Head of caudate nucleus (tissue), 42 donors: ENCODE measurements around the gene GPC5.

ENCODE experiments used
- DNase-seq, 42 donors: peaks; one replicate each; pipeline versions ENCODE4 v3.0.0 to v3.0.0-alpha.2; 2020 to 2021; ENCODE audit warnings: mixed read lengths in 7 of 42
- intact Hi-C: fragments of 100-400 bp; cut with DNase I; formaldehyde crosslinking; loops from one replicate; pipeline ENCODE4 v1.15.0; 2022

Gene GPC5

GRCh38 chr13:91962946-91963345 is 564.5 kb downstream of the GPC5 start:
- intact Hi-C loops, result no loop called here
- DNase-seq, result no peak

GRCh38 chr13:91965511-91965910 is 567.1 kb downstream of the GPC5 start:
- intact Hi-C loops, result no loop called here
- no peak for DNase-seq

- intact Hi-C loops, result no loop called here
- no peak for DNase-seq
Measured at GRCh38 chr13:91978571-91978970, 580.1 kb downstream of the GPC5 start.

DNA sequence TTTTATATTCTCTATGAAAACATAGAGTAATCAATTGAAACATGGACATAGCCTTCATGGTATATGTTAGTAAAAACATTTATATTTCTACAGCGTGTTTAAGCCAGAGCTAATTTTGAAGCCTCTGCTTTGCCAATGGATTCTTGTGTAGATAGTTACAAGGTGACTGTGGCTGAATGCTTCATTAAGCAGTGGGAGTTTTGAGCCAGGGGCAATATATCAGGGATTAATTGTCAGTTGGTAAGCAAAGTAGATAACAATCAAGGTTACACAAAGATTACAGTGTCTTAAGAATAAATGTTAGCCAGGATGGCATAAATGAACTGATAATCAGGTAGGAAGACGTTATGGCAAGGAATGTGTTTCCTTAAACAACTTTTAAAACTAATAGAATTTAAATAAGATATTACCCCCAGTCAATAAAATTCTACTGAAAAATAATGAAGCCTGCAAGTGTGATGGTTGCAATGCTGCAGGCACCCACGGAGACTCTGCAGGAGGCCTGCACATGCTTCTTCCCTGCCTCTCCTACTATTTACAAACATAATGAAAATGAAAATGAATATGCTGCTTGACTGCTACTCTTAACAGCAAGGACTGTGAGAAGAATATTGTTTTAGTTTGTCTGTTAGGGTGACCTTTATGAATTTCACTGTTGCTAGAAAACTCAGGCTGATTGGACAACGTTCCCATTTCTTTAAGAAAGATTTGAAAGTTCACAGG is 588.5 kb downstream of the GPC5 start:
- no peak for DNase-seq

GRCh38 chr13:91988331-91988730 is 589.9 kb downstream of the GPC5 start:
- intact Hi-C loops, result no loop called here
- DNase-seq, result no peak

More for the DNA sequence above, 588.5 kb downstream of the GPC5 start:
- intact Hi-C loops, result no loop called here

GRCh38 chr13:92012787-92013186 is 614.4 kb downstream of the GPC5 start:
- peak in 1 of 42 donors; percentile 1 for DNase-seq
- intact Hi-C loops, result no loop called here

- no peak for DNase-seq
- intact Hi-C loops, result no loop called here
Measured at GRCh38 chr13:92017737-92018136, 619.3 kb downstream of the GPC5 start.

GRCh38 chr13:92028695-92029094 is 630.3 kb downstream of the GPC5 start:
- DNase-seq, result no peak
- intact Hi-C loops, result no loop called here

DNA sequence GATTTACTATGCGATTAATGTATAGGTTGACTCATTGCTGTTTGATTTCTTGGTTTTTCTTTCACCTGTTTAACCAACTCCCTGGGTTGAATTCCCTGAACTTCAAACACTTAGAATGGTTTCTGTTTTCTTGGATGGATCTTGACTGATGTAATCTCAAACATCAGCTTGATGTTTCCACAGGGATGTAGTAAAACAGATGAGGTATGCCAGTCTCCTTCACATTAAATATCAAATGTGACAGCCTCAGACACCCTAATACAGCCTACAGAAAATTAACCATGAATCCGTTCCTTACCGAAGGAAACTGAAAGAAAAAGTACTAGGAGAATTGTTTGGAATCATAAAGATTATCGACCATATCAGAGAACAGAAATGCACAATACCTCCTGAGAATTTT is 631.2 kb downstream of the GPC5 start:
- no peak for DNase-seq
- intact Hi-C loops, result no loop called here

DNA sequence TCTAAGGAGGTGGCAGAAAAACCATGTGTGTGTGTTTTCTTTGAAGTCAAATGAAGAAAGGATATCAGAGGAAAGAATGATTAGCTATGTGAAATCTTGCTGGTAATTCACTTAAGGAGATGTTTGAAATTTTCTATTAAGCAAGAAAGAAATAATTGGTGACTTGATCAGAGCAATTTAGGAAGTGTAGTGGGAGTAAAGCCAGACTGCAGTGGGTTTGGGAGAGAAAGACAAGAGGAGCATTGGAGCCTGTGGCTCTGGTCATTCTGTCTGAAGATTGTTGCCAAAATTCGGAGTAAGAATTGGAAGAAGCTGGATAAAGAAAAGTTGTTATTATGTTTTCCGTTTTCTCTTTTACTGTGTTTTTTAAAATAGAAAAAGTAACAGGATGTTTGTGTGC is 640.5 kb downstream of the GPC5 start:
- DNase-seq, result no peak
- intact Hi-C loops, result no loop called here

- intact Hi-C loops, result no loop called here
- DNase-seq, result no peak
Measured at GRCh38 chr13:92042522-92042921, 644.1 kb downstream of the GPC5 start.

- intact Hi-C loops, result no loop called here
Measured at GRCh38 chr13:92044351-92044750, 645.9 kb downstream of the GPC5 start.

DNA sequence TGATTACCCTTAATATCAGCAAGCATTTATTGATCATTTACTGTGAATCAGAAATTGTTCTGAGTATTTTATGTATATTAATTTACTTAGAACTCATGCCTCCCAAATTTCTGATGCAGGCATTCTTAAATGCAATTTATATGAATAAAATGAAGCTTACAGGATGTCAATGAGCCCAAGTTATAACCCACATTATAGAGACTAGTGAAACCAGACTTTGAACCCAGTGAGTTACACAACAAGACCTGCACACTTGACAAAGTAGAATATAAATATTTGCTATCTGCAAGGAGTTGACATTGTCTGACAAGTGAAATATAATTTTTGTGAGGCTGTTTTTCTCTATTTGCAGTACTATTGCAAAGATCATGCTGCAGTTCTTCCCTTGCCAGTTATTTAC is 656.0 kb downstream of the GPC5 start:
- intact Hi-C loops, result no loop called here

More at GRCh38 chr13:92044351-92044750, 645.9 kb downstream of the GPC5 start:
- no peak for DNase-seq

GRCh38 chr13:92074658-92075057 is 676.2 kb downstream of the GPC5 start:
- peak in 14 of 42 donors; percentile 1 to 47 (median 18) for DNase-seq
- intact Hi-C loops, result no loop called here

More for the DNA sequence above, 656.0 kb downstream of the GPC5 start:
- no peak for DNase-seq

DNA sequence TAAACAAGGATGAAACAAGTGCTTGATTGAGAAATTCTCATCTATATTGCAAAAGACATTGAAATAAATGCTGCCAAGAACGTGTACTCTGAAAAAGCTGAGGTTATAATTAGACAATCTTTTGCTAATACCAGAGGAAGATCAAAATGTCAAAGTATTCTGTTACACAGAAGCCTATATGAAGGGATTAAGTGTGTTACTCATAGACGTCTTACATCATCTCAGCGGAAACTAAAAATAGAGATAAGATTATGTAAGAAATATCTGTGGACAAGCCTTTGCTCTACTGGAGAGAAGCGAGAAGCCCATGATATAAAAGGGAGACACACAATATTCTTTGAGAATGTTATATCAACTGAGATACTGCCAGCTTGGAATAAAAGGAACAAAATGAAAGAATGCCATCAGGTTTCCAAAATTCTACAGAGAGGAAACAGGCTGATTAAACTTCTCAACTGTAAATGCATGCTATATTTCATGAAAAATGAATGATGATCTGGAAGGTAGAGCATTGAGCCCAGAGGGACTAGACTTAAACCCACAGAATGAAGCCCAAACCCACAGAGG is 699.0 kb downstream of the GPC5 start:
- no peak for DNase-seq
- intact Hi-C loops, result no loop called here

DNA sequence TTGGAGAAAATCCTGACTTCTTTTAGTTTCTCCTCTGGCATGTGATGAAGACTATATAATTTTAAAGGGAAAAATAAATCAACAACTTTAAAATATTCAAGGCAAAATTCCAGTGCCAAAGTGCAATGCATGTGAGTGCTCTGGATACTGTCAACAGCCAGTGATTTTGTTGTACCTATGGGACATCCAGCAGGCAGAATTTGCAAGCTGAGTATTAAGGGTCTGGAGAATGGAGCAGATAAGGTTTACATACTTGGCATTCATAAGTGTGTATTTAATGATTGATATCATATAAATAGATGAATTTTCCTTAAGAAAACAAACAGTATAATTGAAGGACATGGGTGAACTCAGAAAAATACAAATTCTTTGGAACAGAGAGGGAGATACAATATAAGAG is 703.4 kb downstream of the GPC5 start:
- DNase-seq, result no peak
- intact Hi-C loops, result no loop called here

- intact Hi-C loops, result no loop called here
- no peak for DNase-seq
Measured at GRCh38 chr13:92103689-92104153, 705.3 kb downstream of the GPC5 start.

GRCh38 chr13:92122186-92122853 is 723.9 kb downstream of the GPC5 start:
- intact Hi-C loops, result no loop called here
- no peak for DNase-seq

GRCh38 chr13:92126399-92126798 is 728.0 kb downstream of the GPC5 start:
- intact Hi-C loops, result no loop called here
- DNase-seq, result no peak

DNA sequence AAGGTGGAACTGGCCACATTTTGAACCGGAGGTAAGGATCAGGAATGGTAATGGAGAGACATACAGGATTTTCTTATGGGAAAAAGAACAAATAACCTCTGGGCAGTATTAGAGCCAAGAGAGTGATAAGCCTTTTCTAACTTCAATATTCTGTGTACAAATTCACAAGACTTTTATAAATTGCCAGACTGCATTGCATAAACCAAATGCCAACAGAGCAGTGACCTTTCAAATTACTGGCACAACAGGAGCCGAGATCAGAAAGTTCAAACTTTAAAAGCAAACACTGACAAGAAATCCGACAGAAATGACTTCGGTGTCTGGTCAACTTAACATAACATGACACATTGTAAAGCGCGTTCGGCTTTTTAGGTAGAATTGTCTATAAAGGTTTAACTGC is 737.1 kb downstream of the GPC5 start:
- DNase-seq, result no peak
- intact Hi-C loops, result no loop called here
